Endothelial cell of umbilical vein (primary cell): ENCODE data around the gene SPG7. TPM values are rescaled to one million over a fixed set of nuclear protein-coding genes. Genes with fewer than 3 reads are reported as not detected.

ENCODE experiments used
- BruUV-seq: library from RNA; stranded (reverse); fragments of 400-500 nt; replicated peaks from 2 replicates; lab custom pipeline; 2021; lab: Mats Ljungman, UMichigan
- CTCF ChIA-PET: fragments of 300-600, 350-600 bp; sonication (Branson Sonifier 250); formaldehyde crosslinking; loops from one replicate; lab custom pipeline; 2021; ENCODE audit warnings: antibody characterized with exemption, inconsistent platforms; lab: Charles Lee
- POLR2A ChIA-PET: fragments of 300-600, 350-600 bp; sonication (Branson Sonifier 250); formaldehyde crosslinking; loops from one replicate; lab custom pipeline; 2021; ENCODE audit warnings: antibody characterized with exemption, inconsistent platforms; lab: Charles Lee
- DNase-seq: peaks from one replicate; pipeline ENCODE4 v3.0.0-alpha.2; 2011; ENCODE audit warnings: low read depth, low spot score
- FAIRE-seq: peaks from 2 replicates; lab custom pipeline; 2011; peaks lifted over from hg19 to GRCh38; lab: Jason Lieb, UNC
- H2AFZ ChIP-seq: 2 replicates; pipeline ENCODE4 v1.6.0; 2012; ENCODE audit warnings: low read depth, low read length, control low read depth, inconsistent platforms
- H3K27ac ChIP-seq: 2 replicates; pipeline ENCODE4 v1.5.1; 2011; ENCODE audit warnings: low read depth, mild to moderate bottlenecking, control low read depth, low read length, moderate library complexity; ENCODE audit not compliant: insufficient read depth
- H3K27me3 ChIP-seq, 2 experiments: 2 replicates each; pipeline versions ENCODE4 v1.6.0 to v1.6.1; 2011; ENCODE audit warnings: low read length in 2 of 2, mixed read lengths in 1 of 2; ENCODE audit not compliant: control insufficient read depth in 2 of 2, insufficient read depth in 2 of 2
- H3K36me3 ChIP-seq, 2 experiments: 2 replicates in 1 of 2; 3 replicates in 1 of 2; pipeline ENCODE4 v1.5.1; 2011; ENCODE audit warnings: low read length in 2 of 2, mild to moderate bottlenecking in 1 of 2, moderate library complexity in 1 of 2; ENCODE audit not compliant: control insufficient read depth in 2 of 2, insufficient read depth in 2 of 2; ENCODE audit errors: extremely low read depth in 1 of 2
- H3K4me1 ChIP-seq: 3 replicates; pipeline ENCODE4 v1.5.1; 2011; ENCODE audit warnings: mild to moderate bottlenecking, low read length; ENCODE audit not compliant: control insufficient read depth, insufficient read depth; ENCODE audit errors: extremely low read depth
- H3K4me2 ChIP-seq: 2 replicates; pipeline ENCODE4 v1.6.1; 2011; ENCODE audit warnings: low read length, control low read depth, mixed read lengths; ENCODE audit not compliant: insufficient read depth
- H3K4me3 ChIP-seq, 3 experiments: fragments of 200-600 bp in 1 of 3; sonication (generic), shearing (Covaris generic) in 1 of 3; replicated peaks in 1 of 3; 2 replicates each; pipeline ENCODE4 v1.5.1; 2011 to 2016; ENCODE audit warnings: control low read depth in 3 of 3, low read length in 3 of 3, mild to moderate bottlenecking in 2 of 3, inconsistent platforms in 1 of 3, low read depth in 1 of 3, moderate library complexity in 1 of 3; ENCODE audit not compliant: insufficient read depth in 1 of 3
- H3K79me2 ChIP-seq: 2 replicates; pipeline ENCODE4 v1.6.0; 2012; ENCODE audit warnings: low read length, inconsistent platforms; ENCODE audit not compliant: control insufficient read depth, insufficient read depth
- H3K9ac ChIP-seq: replicated peaks from 2 replicates; pipeline ENCODE3; 2011; ENCODE audit warnings: low read length, control low read depth; ENCODE audit not compliant: insufficient read depth; ENCODE audit errors: extremely low read depth
- H3K9me1 ChIP-seq: replicated peaks from 3 replicates; pipeline ENCODE4 v1.6.0; 2011; ENCODE audit warnings: mild to moderate bottlenecking, low read length; ENCODE audit not compliant: control insufficient read depth, insufficient read depth; ENCODE audit errors: extremely low read depth
- H3K9me3 ChIP-seq: replicated peaks from 2 replicates; pipeline ENCODE4 v1.5.1; 2012; ENCODE audit warnings: low read length, inconsistent platforms; ENCODE audit not compliant: control insufficient read depth, insufficient read depth
- H4K20me1 ChIP-seq: replicated peaks from 2 replicates; pipeline ENCODE3; 2011; ENCODE audit warnings: mild to moderate bottlenecking, low read length; ENCODE audit not compliant: control insufficient read depth, insufficient read depth; ENCODE audit errors: extremely low read depth
- EZH2 ChIP-seq: IDR thresholded peaks from 2 replicates; pipeline ENCODE4 v1.6.1; 2012; ENCODE audit warnings: borderline replicate concordance, low read depth, mild to moderate bottlenecking, moderate library complexity, low read length, inconsistent platforms; ENCODE audit not compliant: severe bottlenecking
- FOS ChIP-seq: IDR thresholded peaks from 2 replicates; pipeline ENCODE4 v1.6.1; 2011; ENCODE audit warnings: mild to moderate bottlenecking, low read length, moderate library complexity, borderline replicate concordance; ENCODE audit not compliant: insufficient read depth
- GATA2 ChIP-seq: IDR thresholded peaks from 2 replicates; pipeline ENCODE4 v1.7.0; 2011; ENCODE audit warnings: low read depth, mild to moderate bottlenecking, moderate library complexity, mixed read lengths, low read length; ENCODE audit not compliant: insufficient read length, insufficient read depth
- JUN ChIP-seq: IDR thresholded peaks from 2 replicates; pipeline ENCODE4 v1.6.1; 2011; ENCODE audit warnings: borderline replicate concordance, low read depth; ENCODE audit not compliant: insufficient read length, insufficient read depth
- MYC ChIP-seq: IDR thresholded peaks from one replicate; pipeline ENCODE4 v1.6.1; 2011; ENCODE audit warnings: mild to moderate bottlenecking, low read depth, low read length
- POLR2A ChIP-seq: IDR thresholded peaks from 2 replicates; pipeline ENCODE4 v1.6.1; 2012; ENCODE audit warnings: low read depth, mild to moderate bottlenecking, control low read depth, low read length
- POLR2AphosphoS5 ChIP-seq: IDR thresholded peaks from 2 replicates; pipeline ENCODE4 v1.6.1; 2012; ENCODE audit warnings: low read depth, mild to moderate bottlenecking, control low read depth, low read length, moderate library complexity; ENCODE audit not compliant: insufficient read depth
- dilution Hi-C: fragments of 300-500 bp; cut with MboI; formaldehyde crosslinking; loops from one replicate; pipeline ENCODE4 v1.15.0; 2019; ENCODE audit warnings: low sequenced_read_pairs; ENCODE audit not compliant: extremely low pct_ligation_motif_present
- intact Hi-C: fragments of 100-400 bp; cut with micrococcal nuclease; formaldehyde crosslinking; loops from one replicate; pipeline ENCODE4 v1.10.0; 2022
- polyA plus RNA-seq, 4 experiments: library from polyadenylated mRNA; depleted of rRNA in 3 of 4; stranded (reverse) in 3 of 4; unstranded in 1 of 4; fragments of >200 nt; gene quantifications; 2 replicates each; pipeline versions ENCODE4 v1.2.1 to v1.2.3, GENCODE V29; 2011 to 2012; ENCODE audit warnings: missing spikeins in 1 of 4
- total RNA-seq: library from RNA; stranded (reverse); gene quantifications from 2 replicates; pipeline ENCODE4 v1.2.3, GENCODE V29; 2021
- TF ChIP-seq, protein P1 (sequence below), 2 donors: IDR thresholded peaks; 1 replicate in 1 of 2; 2 replicates in 1 of 2; pipeline ENCODE4 v1.5.1; 2011; ENCODE audit warnings: low read length in 2 of 2, mild to moderate bottlenecking in 2 of 2, moderate library complexity in 2 of 2, control low read depth in 1 of 2, inconsistent platforms in 1 of 2, low read depth in 1 of 2; ENCODE audit not compliant: insufficient read depth in 1 of 2; ENCODE audit errors: extremely low read depth in 1 of 2
- TF ChIP-seq, protein P2 (sequence below): IDR thresholded peaks from 2 replicates; pipeline ENCODE4 v1.6.1; 2011; ENCODE audit not compliant: insufficient read depth, insufficient read length

The SPG7 gene
- total and polyA plus RNA-seq, 2 donors (not counting 3 experiments of a cell fraction or from before 2014, with no cell fraction given), result 90.2 to 146 TPM

DNA sequence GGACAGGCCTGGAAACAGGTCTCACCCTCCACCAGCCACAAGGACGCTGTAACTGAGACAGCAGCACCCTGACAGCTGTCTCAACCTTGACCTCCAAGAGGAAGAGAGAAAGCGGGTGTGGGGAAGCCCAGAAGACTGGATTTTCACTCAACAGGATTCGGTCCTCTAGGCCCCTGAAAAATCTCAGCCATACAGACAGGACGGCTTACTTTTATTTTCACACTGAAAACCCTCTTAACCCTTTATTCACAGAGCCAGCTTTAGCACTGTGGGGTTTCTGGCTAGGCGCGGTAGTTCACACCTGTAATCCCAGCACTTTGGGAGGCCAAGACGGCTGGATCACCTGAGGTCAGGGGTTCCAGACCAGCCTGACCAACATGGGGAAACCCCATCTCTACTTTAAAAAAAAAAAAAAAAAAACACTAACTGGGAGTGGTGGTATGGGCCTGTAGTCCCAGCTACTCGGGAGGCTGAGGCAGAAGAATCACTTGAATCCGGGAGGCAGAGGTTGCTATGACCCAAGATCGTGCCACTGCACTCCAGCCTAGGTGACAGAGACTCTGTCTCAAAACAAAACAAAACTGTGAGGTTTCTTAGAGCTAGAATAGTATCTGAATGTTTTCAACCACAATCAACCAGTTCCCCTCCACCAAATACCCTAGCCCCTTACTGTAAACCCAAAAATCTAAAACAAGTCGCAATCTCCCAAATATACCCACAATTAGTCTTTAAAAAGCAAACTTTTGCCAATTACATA, 23.1 kb upstream of the SPG7 start:
- no peak for TF ChIP-seq GATA2
- TF ChIP-seq MYC, result no peak
- no peak for TF ChIP-seq POLR2AphosphoS5
- TF ChIP-seq EZH2, result no peak
- intact Hi-C loops (loop anchor here (5.0 kb wide), 2 partner anchors 33 to 168 kb away; no protein-coding TSS in a partner anchor), dilution Hi-C loops (no loop called here)
- Histone ChIP-seq H3K27me3 (no peaks in the 10 kb centered on the region), H3K9me3 (no peaks in the 10 kb centered on the region), H3K4me1 (peaks cover 12% of the 10 kb centered on the region), H4K20me1 (peaks cover 17% of the 10 kb centered on the region), H3K36me3 (no peaks in the 10 kb centered on the region), H3K9ac (no peak overlapping the region), H3K4me2 (no peak overlapping the region), H3K79me2 (peaks cover 95% of the 10 kb centered on the region), H3K9me1 (no peaks in the 10 kb centered on the region), H3K4me3 (no peak overlapping the region), H2AFZ (no peak overlapping the region), H3K27ac (no peak overlapping the region)
- no TSS peak for BruUV-seq
- DNase-seq (no peak), FAIRE-seq (no peak)
- CTCF ChIA-PET, result no interaction called here
- POLR2A ChIA-PET, result no interaction called here

DNA sequence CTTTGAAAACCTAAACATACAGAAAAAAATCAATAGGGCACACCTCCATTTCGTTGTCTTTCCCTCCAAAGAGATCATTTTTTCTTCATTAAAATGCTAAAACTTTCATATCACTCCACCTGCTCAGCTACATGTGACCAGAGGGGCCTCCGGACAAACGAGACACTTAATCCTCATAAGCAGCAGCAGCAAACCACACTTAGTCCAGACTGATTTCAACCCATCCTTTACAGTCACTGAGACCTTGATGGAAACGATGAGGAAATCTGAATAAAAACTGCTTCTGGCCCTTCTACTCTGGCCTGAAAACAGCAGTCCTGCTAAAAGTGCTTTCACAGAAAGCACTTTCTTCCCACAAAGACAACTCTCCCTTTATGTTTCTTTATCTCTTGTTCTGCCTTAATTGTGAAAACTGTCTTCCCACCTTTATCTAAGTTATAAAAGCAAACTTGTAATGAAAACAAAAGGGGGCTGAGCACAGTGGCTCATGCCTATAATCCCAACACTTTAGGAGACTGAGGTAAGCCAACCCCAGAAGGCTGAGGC, 22.4 kb upstream of the SPG7 start:
- FAIRE-seq (no peak), DNase-seq (no peak)
- no peak overlapping the region for H3K4me2 ChIP-seq
- H3K9ac ChIP-seq, result no peak overlapping the region
- TF ChIP-seq POLR2AphosphoS5, result no peak
- TF ChIP-seq, protein P1, sequence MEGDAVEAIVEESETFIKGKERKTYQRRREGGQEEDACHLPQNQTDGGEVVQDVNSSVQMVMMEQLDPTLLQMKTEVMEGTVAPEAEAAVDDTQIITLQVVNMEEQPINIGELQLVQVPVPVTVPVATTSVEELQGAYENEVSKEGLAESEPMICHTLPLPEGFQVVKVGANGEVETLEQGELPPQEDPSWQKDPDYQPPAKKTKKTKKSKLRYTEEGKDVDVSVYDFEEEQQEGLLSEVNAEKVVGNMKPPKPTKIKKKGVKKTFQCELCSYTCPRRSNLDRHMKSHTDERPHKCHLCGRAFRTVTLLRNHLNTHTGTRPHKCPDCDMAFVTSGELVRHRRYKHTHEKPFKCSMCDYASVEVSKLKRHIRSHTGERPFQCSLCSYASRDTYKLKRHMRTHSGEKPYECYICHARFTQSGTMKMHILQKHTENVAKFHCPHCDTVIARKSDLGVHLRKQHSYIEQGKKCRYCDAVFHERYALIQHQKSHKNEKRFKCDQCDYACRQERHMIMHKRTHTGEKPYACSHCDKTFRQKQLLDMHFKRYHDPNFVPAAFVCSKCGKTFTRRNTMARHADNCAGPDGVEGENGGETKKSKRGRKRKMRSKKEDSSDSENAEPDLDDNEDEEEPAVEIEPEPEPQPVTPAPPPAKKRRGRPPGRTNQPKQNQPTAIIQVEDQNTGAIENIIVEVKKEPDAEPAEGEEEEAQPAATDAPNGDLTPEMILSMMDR (IDR thresholded peaks at IDR 0.05; ENCODE audit: extremely low read depth in 1 of 2, insufficient read depth in 1 of 2, low read depth in 1 of 2, low read length in 2 of 2), result no peak
- TF ChIP-seq EZH2, result no peak
- TF ChIP-seq POLR2A, result no peak
- no peak for TF ChIP-seq FOS
- TF ChIP-seq GATA2, result no peak
- TF ChIP-seq JUN, result no peak
- no peak for TF ChIP-seq MYC
- TF ChIP-seq, protein P2, sequence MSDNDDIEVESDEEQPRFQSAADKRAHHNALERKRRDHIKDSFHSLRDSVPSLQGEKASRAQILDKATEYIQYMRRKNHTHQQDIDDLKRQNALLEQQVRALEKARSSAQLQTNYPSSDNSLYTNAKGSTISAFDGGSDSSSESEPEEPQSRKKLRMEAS, result no peak
- H3K27me3 ChIP-seq, result no peaks in the 10 kb centered on the region
- peaks cover 17% of the 10 kb centered on the region for H4K20me1 ChIP-seq
- intact Hi-C loops (loop anchor here (5.0 kb wide), 2 partner anchors 33 to 168 kb away; no protein-coding TSS in a partner anchor), dilution Hi-C loops (no loop called here)
- ChIA-PET POLR2A (no interaction called here), CTCF (interaction anchor here (1.0 kb wide), 1 partner anchor 11 kb away, joined by 3 read pairs; no protein-coding TSS in a partner anchor)
- H3K36me3 ChIP-seq, result no peaks in the 10 kb centered on the region
- no TSS peak for BruUV-seq
- H3K79me2 ChIP-seq, result peaks cover 91% of the 10 kb centered on the region
- no peaks in the 10 kb centered on the region for H3K9me3 ChIP-seq
- no peak overlapping the region for H2AFZ ChIP-seq
- no peak overlapping the region for H3K27ac ChIP-seq
- H3K4me1 ChIP-seq, result peaks cover 12% of the 10 kb centered on the region
- no peaks in the 10 kb centered on the region for H3K9me1 ChIP-seq
- H3K4me3 ChIP-seq, result no peak overlapping the region
